ENCODE results near the gene TIMM13.
"Not testable (repeated sequence)": the region's sequence is repeated elsewhere in the genome, so short reads cannot be mapped to it uniquely, and the experiment has no call there.

DNA sequence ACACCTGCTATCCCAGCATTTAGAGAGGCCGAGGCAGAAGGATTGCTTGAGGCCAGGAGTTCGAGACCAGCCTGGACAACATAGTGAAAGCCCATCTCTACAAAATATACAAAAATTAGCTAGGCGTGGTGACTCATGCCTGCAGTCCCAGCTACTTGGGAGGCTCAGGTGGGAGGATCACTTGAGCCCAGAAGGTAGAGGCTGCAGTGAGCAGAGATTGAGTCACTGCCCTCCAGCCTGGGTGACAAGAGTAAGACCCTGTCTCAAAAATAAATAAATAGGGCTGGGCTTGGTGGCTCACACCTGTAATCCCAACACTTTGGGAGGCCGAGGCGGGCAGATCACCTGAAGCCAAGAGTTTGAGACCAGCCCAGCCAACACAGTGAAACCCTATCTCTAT lies 36.3 kb upstream of the TIMM13 start:
- not testable (repeated sequence) for TF ChIP-seq EZH2 (IDR thresholded peaks at IDR 0.05); POLR2AphosphoS5 (IDR thresholded peaks at IDR 0.05; ENCODE audit: borderline replicate concordance, low read depth, low read length); FOXP2 (optimal IDR thresholded peaks at IDR 0.05; ENCODE audit: control extremely low read depth, extremely low read length, insufficient read depth)
